OCI-LY3 (cell line): ENCODE measurements around the gene TEAD1.

ENCODE experiments used
- H2AFZ ChIP-seq: fragments of 200-600, 300-600 bp; shearing (Covaris generic); 2 replicates; pipeline ENCODE4 v1.6.0; 2014; ENCODE audit warnings: antibody characterized with exemption, low read depth, low read length
- H3K27ac ChIP-seq: fragments of 200-600, 300-600 bp; sonication (generic); 2 replicates; pipeline ENCODE4 v1.5.1; 2014; ENCODE audit warnings: mild to moderate bottlenecking, low read length, moderate library complexity, mixed read lengths
- H3K27me3 ChIP-seq: fragments of 200-600, 300-600 bp; sonication (generic); 2 replicates; pipeline ENCODE4 v1.6.1; 2014; ENCODE audit warnings: low read depth, low read length, mixed read lengths
- H3K36me3 ChIP-seq: fragments of 200-600, 300-600 bp; sonication (generic); replicated peaks from 2 replicates; pipeline ENCODE3; 2014; ENCODE audit warnings: low read depth, low read length, mixed read lengths
- H3K4me1 ChIP-seq: fragments of 300-600, 200-600 bp; sonication (generic); 2 replicates; pipeline ENCODE4 v1.6.1; 2014; ENCODE audit warnings: low read length, mixed read lengths
- H3K4me2 ChIP-seq: fragments of 200-600, 300-600 bp; sonication (generic); 2 replicates; pipeline ENCODE4 v1.6.1; 2014; ENCODE audit warnings: low read length, mixed read lengths
- H3K4me3 ChIP-seq: fragments of 300-600, 200-600 bp; sonication (generic); 2 replicates; pipeline ENCODE4 v1.5.1; 2014; ENCODE audit warnings: antibody characterized with exemption, mild to moderate bottlenecking, low read length, moderate library complexity
- H3K79me2 ChIP-seq: fragments of 300-600, 200-600 bp; shearing (Covaris generic); 2 replicates; pipeline ENCODE4 v1.6.1; 2014; ENCODE audit warnings: mild to moderate bottlenecking, low read length, mixed read lengths
- H3K9ac ChIP-seq: fragments of 300-600, 200-600 bp; shearing (Covaris generic); 2 replicates; pipeline ENCODE4 v1.6.0; 2014; ENCODE audit warnings: mild to moderate bottlenecking, low read length, moderate library complexity
- H3K9me3 ChIP-seq: fragments of 200-600, 300-600 bp; shearing (Covaris generic); 2 replicates; pipeline ENCODE4 v1.6.1; 2014; ENCODE audit warnings: low read length, mixed read lengths; ENCODE audit not compliant: insufficient read depth
- H4K20me1 ChIP-seq: fragments of 200-600, 300-600 bp; sonication (generic); 2 replicates; pipeline ENCODE4 v1.6.1; 2016; ENCODE audit warnings: low read length, mixed read lengths; ENCODE audit not compliant: insufficient read depth
- CTCF ChIP-seq: fragments of 200-600, 300-600 bp; sonication (generic); IDR thresholded peaks from 2 replicates; pipeline ENCODE4 v1.5.1; 2014; ENCODE audit warnings: antibody characterized with exemption, low read length, low read depth
- EZH2phosphoT487 ChIP-seq: fragments of 200-600 bp; shearing (Covaris generic); IDR thresholded peaks from 2 replicates; pipeline ENCODE4 v1.6.1; 2018; ENCODE audit warnings: antibody characterized with exemption, mixed run types, low read depth

TEAD1 gene

DNA sequence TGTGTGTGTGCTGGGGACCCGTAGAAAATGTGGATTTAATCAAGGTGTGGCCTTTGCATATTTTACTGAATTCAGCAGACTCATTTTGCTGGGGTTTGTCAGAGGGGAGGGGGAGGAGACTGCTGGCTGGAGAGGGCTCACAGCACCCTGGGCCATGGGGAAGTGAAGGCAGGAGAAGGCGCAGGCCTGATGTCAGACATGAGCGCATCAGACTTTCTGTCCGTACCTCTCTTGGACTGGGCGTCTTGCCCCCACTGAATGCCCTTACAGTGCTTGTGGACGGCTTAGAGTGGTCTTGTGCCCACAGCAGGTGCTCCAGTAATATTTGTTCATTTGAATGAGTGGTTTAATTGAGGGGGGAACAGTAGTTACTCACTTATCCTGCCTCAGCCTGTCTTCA lies 75.2 kb downstream of the TEAD1 start:
- Histone ChIP-seq H3K4me2 (no peak overlapping the region), H4K20me1 (no peaks in the 10 kb centered on the region), H2AFZ (no peak overlapping the region), H3K9ac (no peak overlapping the region), H3K4me1 (no peaks in the 10 kb centered on the region), H3K27ac (no peak overlapping the region), H3K9me3 (no peaks in the 10 kb centered on the region), H3K4me3 (no peak overlapping the region), H3K36me3 (no peaks in the 10 kb centered on the region), H3K27me3 (no peaks in the 10 kb centered on the region), H3K79me2 (no peaks in the 10 kb centered on the region)
- TF ChIP-seq EZH2phosphoT487: no peak
- TF ChIP-seq CTCF: no peak

- Histone ChIP-seq H3K27ac (no peak overlapping the region), H3K4me3 (no peak overlapping the region), H3K4me2 (no peak overlapping the region), H3K27me3 (no peaks in the 10 kb centered on the region), H3K9me3 (no peaks in the 10 kb centered on the region), H2AFZ (no peak overlapping the region), H3K9ac (no peak overlapping the region), H3K4me1 (no peaks in the 10 kb centered on the region), H3K79me2 (no peaks in the 10 kb centered on the region), H3K36me3 (no peaks in the 10 kb centered on the region), H4K20me1 (no peaks in the 10 kb centered on the region)
- TF ChIP-seq CTCF (no peak), EZH2phosphoT487 (no peak)
Observed at GRCh38 chr11:12750181-12750580, 76.0 kb downstream of the TEAD1 start.

GRCh38 chr11:12752868-12753524 lies 78.8 kb downstream of the TEAD1 start:
- Histone ChIP-seq H3K9ac (no peak overlapping the region), H2AFZ (no peak overlapping the region), H3K4me3 (no peak overlapping the region), H4K20me1 (no peaks in the 10 kb centered on the region), H3K4me1 (no peaks in the 10 kb centered on the region), H3K4me2 (no peak overlapping the region), H3K27me3 (no peaks in the 10 kb centered on the region), H3K36me3 (no peaks in the 10 kb centered on the region), H3K79me2 (no peaks in the 10 kb centered on the region), H3K27ac (no peak overlapping the region), H3K9me3 (no peaks in the 10 kb centered on the region)
- TF ChIP-seq CTCF (no peak), EZH2phosphoT487 (no peak)

DNA sequence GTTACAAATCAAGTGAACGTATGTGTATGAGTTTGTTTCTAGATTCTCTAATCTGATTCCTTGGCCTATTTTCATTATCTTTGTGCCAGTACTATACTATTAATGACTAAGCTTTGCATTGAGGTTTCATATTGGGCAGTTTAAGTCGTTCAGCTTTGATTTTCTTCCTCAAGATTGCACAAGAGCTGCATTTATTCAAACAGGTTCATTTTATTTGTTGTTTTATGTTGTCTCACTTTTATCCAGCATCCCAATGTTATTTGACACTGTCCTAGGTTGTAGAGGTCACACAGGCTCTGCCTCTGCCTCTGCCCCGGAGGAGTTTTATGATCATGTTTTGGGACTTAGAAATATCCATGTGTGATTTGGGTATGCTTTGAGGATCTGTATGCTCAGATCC lies 79.8 kb downstream of the TEAD1 start:
- H3K9me3 ChIP-seq: no peaks in the 10 kb centered on the region
- no peaks in the 10 kb centered on the region for H4K20me1 ChIP-seq
- no peak for TF ChIP-seq CTCF
- no peak for TF ChIP-seq EZH2phosphoT487
- H3K79me2 ChIP-seq: no peaks in the 10 kb centered on the region
- H2AFZ ChIP-seq: no peak overlapping the region
- no peaks in the 10 kb centered on the region for H3K36me3 ChIP-seq
- H3K4me1 ChIP-seq: no peaks in the 10 kb centered on the region
- no peak overlapping the region for H3K9ac ChIP-seq
- H3K27ac ChIP-seq: no peak overlapping the region
- H3K4me2 ChIP-seq: no peak overlapping the region
- H3K4me3 ChIP-seq: no peak overlapping the region
- no peaks in the 10 kb centered on the region for H3K27me3 ChIP-seq
